GM12864 (cell line): ENCODE measurements around the gene FTL.

Source experiments
- DNase-seq: peaks from one replicate; pipeline ENCODE4 v3.0.0-alpha.2; 2011; ENCODE audit warnings: low read depth
- H3K4me3 ChIP-seq: 2 replicates; pipeline ENCODE4 v1.5.1; 2011; ENCODE audit warnings: mild to moderate bottlenecking, low read depth, low read length, control low read depth
- CTCF ChIP-seq: IDR thresholded peaks from 2 replicates; pipeline ENCODE4 v1.5.1; 2011; ENCODE audit warnings: low read depth, mild to moderate bottlenecking, moderate library complexity, low read length, control low read depth, inconsistent platforms; ENCODE audit errors: missing control alignments

The FTL gene

GRCh38 chr19:48966541-48967345, 1.6 kb downstream of the FTL start:
- H3K4me3 ChIP-seq: peak overlapping the region; percentile 64
- no peak for TF ChIP-seq CTCF
- no peak for DNase-seq

GRCh38 chr19:48967346-48968178, 2.5 kb downstream of the FTL start:
- no peak overlapping the region; the same call in 1 of the 2 replicates for H3K4me3 ChIP-seq
- DNase-seq: no peak
- TF ChIP-seq CTCF: no peak

GRCh38 chr19:48968179-48968661, 3.1 kb downstream of the FTL start:
- no peak for DNase-seq
- no peak overlapping the region for H3K4me3 ChIP-seq
- no peak for TF ChIP-seq CTCF

GRCh38 chr19:48968813-48969218, 3.7 kb downstream of the FTL start:
- TF ChIP-seq CTCF: no peak
- DNase-seq: no peak
- H3K4me3 ChIP-seq: no peak overlapping the region

DNA sequence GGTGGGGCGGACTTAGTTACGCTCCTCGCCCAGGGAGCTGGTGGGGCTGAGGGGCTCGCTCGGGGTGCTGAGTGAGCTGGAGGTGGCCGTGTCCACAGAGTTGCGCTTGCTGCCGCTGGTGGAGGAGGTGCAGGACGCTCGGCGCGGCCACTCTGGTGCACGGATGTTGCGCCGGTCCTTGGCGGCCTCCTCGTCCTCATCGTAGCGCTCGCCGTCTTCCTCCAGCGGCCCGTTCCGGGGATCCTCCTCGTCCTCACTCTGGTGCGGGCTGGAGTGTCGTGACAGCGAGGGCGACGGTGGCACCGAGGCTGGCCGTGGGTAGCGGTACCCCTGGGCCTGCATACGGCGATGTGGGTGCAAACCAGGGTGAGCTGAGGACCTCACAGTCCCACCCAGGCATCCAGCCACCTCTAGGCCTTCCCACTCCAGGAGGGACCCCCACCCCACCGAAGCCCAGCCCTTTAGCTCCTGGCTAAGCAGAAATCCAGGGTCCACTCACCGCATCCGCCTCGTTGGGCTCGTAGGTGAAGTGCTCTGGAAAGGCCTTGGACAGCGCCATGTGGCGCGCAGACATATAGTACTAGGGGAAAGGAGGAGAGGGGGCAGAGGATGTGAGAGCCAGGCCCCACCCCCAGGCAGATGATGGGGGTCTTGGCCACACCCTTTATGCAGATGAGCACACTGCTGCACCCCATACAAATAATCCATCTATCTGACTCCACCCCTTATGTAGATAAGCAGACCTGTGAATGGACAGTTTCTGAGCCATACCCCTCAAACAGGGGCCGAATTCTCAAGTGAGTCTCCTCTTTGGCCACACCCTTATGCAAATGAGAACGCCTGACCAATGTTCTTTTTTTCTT, 4.4 kb downstream of the FTL start:
- H3K4me3 ChIP-seq: no peak overlapping the region
- DNase-seq: no peak
- TF ChIP-seq CTCF: no peak

DNA sequence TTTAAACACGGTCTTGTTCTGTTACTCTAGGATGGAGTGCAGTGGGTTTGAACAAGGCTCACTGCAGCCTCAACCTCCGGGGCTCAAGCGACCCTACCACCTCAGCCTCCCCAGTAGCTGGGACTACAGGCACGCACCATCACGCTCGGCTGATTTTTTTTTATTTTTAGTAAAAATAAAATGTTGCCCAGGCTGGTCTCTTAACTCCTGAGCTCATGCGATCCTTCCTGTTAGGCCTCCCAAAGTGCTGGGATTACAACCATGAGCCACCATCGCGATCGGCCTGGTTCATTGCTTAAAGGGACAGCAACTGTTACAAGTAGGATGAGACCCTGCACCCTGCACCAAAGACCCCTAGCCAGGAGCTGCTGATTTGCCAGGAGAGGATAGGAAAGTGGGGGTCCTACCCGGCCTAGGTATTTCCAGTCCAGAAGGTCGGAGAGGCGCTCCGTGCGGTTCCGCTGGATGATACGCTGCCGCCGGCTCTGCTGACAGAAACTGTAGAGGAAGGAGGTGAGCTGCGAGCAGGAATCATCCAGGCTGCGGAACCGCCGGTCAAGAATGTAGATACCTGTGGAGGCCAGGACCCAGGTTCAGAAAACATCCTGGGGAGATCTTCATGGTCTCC, 5.1 kb downstream of the FTL start:
- no peak for DNase-seq
- no peak overlapping the region for H3K4me3 ChIP-seq
- TF ChIP-seq CTCF: no peak
